Epithelial cell of esophagus (primary cell): ENCODE results near the gene PODNL1.

Source experiments
- DNase-seq: peaks from one replicate; pipeline ENCODE4 v3.0.0; 2010; ENCODE audit warnings: low read depth
- H3K4me3 ChIP-seq: 2 replicates; pipeline ENCODE4 v1.5.1; 2011; ENCODE audit warnings: mild to moderate bottlenecking, low read length, control low read depth
- CTCF ChIP-seq: IDR thresholded peaks from 2 replicates; pipeline ENCODE4 v1.5.1; 2011; ENCODE audit warnings: low read depth, mild to moderate bottlenecking, low read length, control low read depth, inconsistent platforms; ENCODE audit not compliant: insufficient read depth; ENCODE audit errors: missing control alignments

PODNL1 gene

GRCh38 chr19:13888281-13888680 is 49.9 kb downstream of the PODNL1 start:
- TF ChIP-seq CTCF = no peak
- DNase-seq = peak; percentile 44
- no peak overlapping the region for H3K4me3 ChIP-seq

DNA sequence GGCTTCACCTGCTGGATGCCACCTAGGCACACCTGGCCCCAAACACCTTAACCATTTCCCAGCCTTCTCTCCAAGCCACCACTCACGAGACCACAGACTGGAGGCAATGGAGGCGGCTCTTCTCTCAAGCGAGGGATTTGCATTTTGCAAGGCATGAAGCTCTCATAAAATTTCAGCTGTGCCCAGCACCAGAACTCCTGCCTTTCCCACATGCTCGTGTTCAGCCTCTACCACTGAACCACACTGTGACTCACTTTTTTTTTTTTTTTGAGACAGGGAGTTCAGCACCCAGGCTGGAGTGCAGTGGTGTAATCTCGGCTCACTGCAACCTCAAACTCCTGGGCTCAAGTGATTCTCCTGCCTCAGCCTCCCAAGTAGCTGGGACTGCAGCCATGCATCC is 50.7 kb downstream of the PODNL1 start:
- no peak for TF ChIP-seq CTCF
- no peak overlapping the region for H3K4me3 ChIP-seq
- DNase-seq = peak; percentile 72

DNA sequence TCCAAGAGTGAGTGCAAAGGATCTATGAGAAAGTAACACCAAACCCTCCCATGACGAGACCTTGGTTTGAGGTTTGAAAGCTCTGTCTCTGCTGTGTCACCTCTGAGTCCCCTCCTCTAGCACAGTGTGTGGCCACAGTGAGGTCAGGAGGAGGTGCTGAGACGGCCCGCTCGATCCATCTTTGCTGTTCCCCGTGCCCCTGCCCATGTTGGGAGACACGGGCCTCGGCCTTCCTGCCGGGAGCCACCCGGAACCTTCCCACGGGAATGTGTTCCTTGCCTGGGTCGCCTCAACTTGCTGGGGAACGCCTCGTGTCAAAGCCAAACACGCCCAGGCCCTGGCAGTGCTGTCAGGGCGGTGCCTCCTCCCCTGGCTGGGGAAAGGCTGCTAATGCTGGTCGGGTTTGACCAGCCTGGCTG is 51.2 kb downstream of the PODNL1 start:
- TF ChIP-seq CTCF = no peak
- peak; percentile 68 for DNase-seq
- no peak overlapping the region for H3K4me3 ChIP-seq

DNA sequence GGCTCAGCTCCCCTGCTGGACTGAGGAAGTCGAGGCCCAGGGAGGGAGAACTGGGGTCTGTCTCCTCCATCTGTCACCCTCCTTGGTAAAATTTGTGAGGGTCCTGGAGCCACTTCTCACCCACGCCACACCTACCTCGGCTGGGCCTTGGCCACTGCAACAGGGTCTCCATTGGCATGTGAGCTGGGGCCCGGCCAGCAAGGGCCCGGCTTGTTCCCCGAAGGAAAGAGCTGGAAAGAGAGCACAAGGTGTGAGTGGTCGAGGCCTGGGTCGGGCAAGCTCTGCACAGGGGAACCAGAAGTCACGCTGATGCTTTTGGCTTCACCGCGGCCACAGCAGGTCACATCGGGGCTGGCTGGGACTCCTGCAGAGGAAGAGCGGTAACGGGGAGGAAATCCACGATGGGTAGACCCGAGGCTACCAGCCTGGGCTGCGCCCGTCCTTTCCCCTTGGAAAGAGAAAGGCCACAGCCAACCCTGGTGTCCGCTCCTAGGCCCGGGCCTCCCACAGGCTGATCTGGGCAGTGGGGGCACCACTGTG is 52.3 kb downstream of the PODNL1 start:
- TF ChIP-seq CTCF = no peak
- H3K4me3 ChIP-seq = peak overlapping the region; percentile 22
- DNase-seq = no peak

GRCh38 chr19:13884726-13885591 is 53.3 kb downstream of the PODNL1 start:
- TF ChIP-seq CTCF = no peak
- peak overlapping the region; percentile 22 for H3K4me3 ChIP-seq

DNA sequence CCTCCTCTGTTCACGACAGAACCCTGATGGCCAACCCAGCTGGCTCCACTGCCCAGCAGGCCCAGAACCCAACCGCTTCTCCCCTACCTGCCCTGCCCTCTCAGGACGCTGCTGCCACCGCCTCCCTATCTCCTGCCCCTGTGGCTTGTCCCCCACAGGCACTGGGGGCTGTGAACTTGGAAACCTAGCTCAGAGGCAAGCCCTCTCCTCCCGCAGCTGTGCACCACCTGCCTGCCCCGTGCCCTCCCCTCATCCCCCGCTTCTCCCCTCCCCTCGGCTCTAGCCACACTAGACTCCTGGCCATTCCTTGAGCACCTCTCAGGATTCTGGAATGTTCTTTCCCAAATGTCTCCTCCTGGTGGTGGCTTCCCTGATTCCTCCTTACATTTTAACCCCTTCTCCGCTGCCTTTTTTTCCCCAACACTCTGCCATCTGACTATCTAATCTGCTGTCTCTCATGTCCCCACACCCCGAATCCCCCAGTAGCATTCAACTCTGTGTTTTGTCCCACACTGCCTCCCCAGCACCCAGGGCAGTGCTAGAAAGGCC is 54.6 kb downstream of the PODNL1 start:
- peak; percentile 25 for TF ChIP-seq CTCF
- no peak for DNase-seq
- no peak overlapping the region for H3K4me3 ChIP-seq

More at GRCh38 chr19:13884726-13885591, 53.3 kb downstream of the PODNL1 start:
- DNase-seq = no peak
